Measurements from ENCODE around the gene RGS6.

- TF ChIP-seq CTCF (IDR thresholded peaks at IDR 0.05 in 4 of 5, conservative IDR thresholded peaks at IDR 0.05 in 1 of 5) (no peak), POLR2A (IDR thresholded peaks at IDR 0.05) (no peak)
These were observed 571.0 kb downstream of the RGS6 start for GRCh38 chr14:72503271-72503670.

All from gastrocnemius medialis (tissue), 4 donors.